HG02623 (cell line): Measurements from ENCODE around the gene VSTM2B.
A peak's percentile ranks its signal among the peaks of the same experiment; 100 is the strongest.

Experiments
- ATAC-seq: cut with Tn5 transposase; IDR thresholded peaks from one replicate; pipeline ENCODE4 v1.9.1; 2021; ENCODE audit warnings: moderate library complexity; ENCODE audit not compliant: unreplicated experiment

The VSTM2B gene

GRCh38 chr19:29563486-29564101, 37.8 kb downstream of the VSTM2B start:
- ATAC-seq = no peak

GRCh38 chr19:29564574-29565005, 38.8 kb downstream of the VSTM2B start:
- no peak for ATAC-seq

GRCh38 chr19:29565171-29565570, 39.4 kb downstream of the VSTM2B start:
- ATAC-seq = no peak

GRCh38 chr19:29566496-29567054, 40.8 kb downstream of the VSTM2B start:
- no peak for ATAC-seq

GRCh38 chr19:29567366-29567915, 41.6 kb downstream of the VSTM2B start:
- ATAC-seq = no peak

- ATAC-seq = no peak
These were observed 42.5 kb downstream of the VSTM2B start for GRCh38 chr19:29568036-29569025.

- ATAC-seq = no peak
These were observed 43.5 kb downstream of the VSTM2B start for GRCh38 chr19:29569038-29569911.

- no peak for ATAC-seq
These were observed 45.4 kb downstream of the VSTM2B start for GRCh38 chr19:29571181-29571580.

GRCh38 chr19:29573486-29573885, 47.7 kb downstream of the VSTM2B start:
- ATAC-seq = no peak

GRCh38 chr19:29574510-29574909, 48.7 kb downstream of the VSTM2B start:
- ATAC-seq = no peak

GRCh38 chr19:29576046-29576606, 50.3 kb downstream of the VSTM2B start:
- no peak for ATAC-seq

- ATAC-seq = peak; percentile 50
These were observed 51.2 kb downstream of the VSTM2B start for GRCh38 chr19:29576761-29577648.

- ATAC-seq = no peak
These were observed 51.8 kb downstream of the VSTM2B start for GRCh38 chr19:29577649-29577963.

GRCh38 chr19:29578349-29578748, 52.6 kb downstream of the VSTM2B start:
- no peak for ATAC-seq

- ATAC-seq = no peak
These were observed 53.6 kb downstream of the VSTM2B start for GRCh38 chr19:29579308-29579910.

GRCh38 chr19:29581398-29581797, 55.6 kb downstream of the VSTM2B start:
- ATAC-seq = no peak

- no peak for ATAC-seq
These were observed 57.6 kb downstream of the VSTM2B start for GRCh38 chr19:29583196-29583999.

- ATAC-seq = no peak
These were observed 60.6 kb downstream of the VSTM2B start for GRCh38 chr19:29586401-29586800.
